Measurements from ENCODE around the gene M1AP. TPM values are rescaled to one million over a fixed set of nuclear protein-coding genes. Genes with fewer than 3 reads are reported as not detected.

The M1AP gene
- total RNA-seq, 4 donors from 2014 or later: 0.56 to 1.8 (median 0.91) TPM

GRCh38 chr2:74587664-74588277 is 60.4 kb downstream of the M1AP start:
- no peak for DNase-seq (ENCODE audit: low spot score)
- peak in 1 of 3 donors; percentile 13 for TF ChIP-seq CTCF (IDR thresholded peaks at IDR 0.05)
- ATAC-seq (ENCODE audit: low FRiP score): peak; percentile 73

- no peak for TF ChIP-seq CTCF (IDR thresholded peaks at IDR 0.05)
These were observed 62.5 kb downstream of the M1AP start for GRCh38 chr2:74585406-74586185.

GRCh38 chr2:74584088-74584645 is 64.0 kb downstream of the M1AP start:
- DNase-seq (ENCODE audit: low spot score): no peak
- ATAC-seq (ENCODE audit: low FRiP score): no peak
- no peak for TF ChIP-seq CTCF (IDR thresholded peaks at IDR 0.05)

More at GRCh38 chr2:74585406-74586185, 62.5 kb downstream of the M1AP start:
- no peak for ATAC-seq (ENCODE audit: low FRiP score)
- no peak for DNase-seq (ENCODE audit: low spot score)

GRCh38 chr2:74583504-74583903 is 64.6 kb downstream of the M1AP start:
- no peak for TF ChIP-seq CTCF (IDR thresholded peaks at IDR 0.05)
- ATAC-seq (ENCODE audit: low FRiP score) (no peak), DNase-seq (ENCODE audit: low spot score) (no peak)

GRCh38 chr2:74582184-74582583 is 65.9 kb downstream of the M1AP start:
- no peak for TF ChIP-seq CTCF (IDR thresholded peaks at IDR 0.05)
- no peak for ATAC-seq (ENCODE audit: low FRiP score)
- DNase-seq (ENCODE audit: low spot score): no peak

GRCh38 chr2:74581463-74581862 is 66.7 kb downstream of the M1AP start:
- no peak for ATAC-seq (ENCODE audit: low FRiP score)
- DNase-seq (ENCODE audit: low spot score): no peak
- no peak for TF ChIP-seq CTCF (IDR thresholded peaks at IDR 0.05)
